ENCODE measurements around the gene PTGR3.

Gene PTGR3

GRCh38 chr18:75202696-75203365 lies 6.1 kb downstream of the PTGR3 start:
- TF ChIP-seq TCF12 (IDR thresholded peaks at IDR 0.05; ENCODE audit: low read depth) (no peak), FOXM1 (IDR thresholded peaks at IDR 0.05; ENCODE audit: borderline replicate concordance, low read depth) (no peak), ZBTB7A (IDR thresholded peaks at IDR 0.05; ENCODE audit: low read depth) (no peak), NFIC (IDR thresholded peaks at IDR 0.05) (no peak), RAD21 (IDR thresholded peaks at IDR 0.05; ENCODE audit: low read depth) (no peak)

GRCh38 chr18:75201282-75202270 lies 7.4 kb downstream of the PTGR3 start:
- TF ChIP-seq TAF1 (IDR thresholded peaks at IDR 0.05; ENCODE audit: low read depth) = no peak
- TF ChIP-seq CEBPB (IDR thresholded peaks at IDR 0.05) = no peak
- TF ChIP-seq ZBTB7A (IDR thresholded peaks at IDR 0.05; ENCODE audit: low read depth) = no peak
- TF ChIP-seq REST (IDR thresholded peaks at IDR 0.05; ENCODE audit: low read depth) = no peak
- TF ChIP-seq YY1 (IDR thresholded peaks at IDR 0.05; ENCODE audit: low read depth) = no peak
- no peak for TF ChIP-seq USF1 (IDR thresholded peaks at IDR 0.05)
- TF ChIP-seq MAX (IDR thresholded peaks at IDR 0.05) = no peak
- no peak for TF ChIP-seq FOXM1 (IDR thresholded peaks at IDR 0.05; ENCODE audit: borderline replicate concordance, low read depth)
- TF ChIP-seq TEAD4 (IDR thresholded peaks at IDR 0.05) = no peak
- TF ChIP-seq NFIC (IDR thresholded peaks at IDR 0.05) = no peak
- TF ChIP-seq CREB1 (IDR thresholded peaks at IDR 0.05; ENCODE audit: low read depth) = no peak
- TF ChIP-seq EGR1 (IDR thresholded peaks at IDR 0.05) = no peak
- TF ChIP-seq TCF12 (IDR thresholded peaks at IDR 0.05; ENCODE audit: low read depth) = no peak
- TF ChIP-seq RAD21 (IDR thresholded peaks at IDR 0.05; ENCODE audit: low read depth) = no peak
- TF ChIP-seq EP300 (IDR thresholded peaks at IDR 0.05; ENCODE audit: borderline replicate concordance) = no peak

GRCh38 chr18:75200605-75201280 lies 8.2 kb downstream of the PTGR3 start:
- TF ChIP-seq EP300 (IDR thresholded peaks at IDR 0.05; ENCODE audit: borderline replicate concordance) (no peak), TEAD4 (IDR thresholded peaks at IDR 0.05) (no peak), NFIC (IDR thresholded peaks at IDR 0.05) (no peak), USF1 (IDR thresholded peaks at IDR 0.05) (no peak), TCF12 (IDR thresholded peaks at IDR 0.05; ENCODE audit: low read depth) (no peak), CREB1 (IDR thresholded peaks at IDR 0.05; ENCODE audit: low read depth) (no peak), ZBTB7A (IDR thresholded peaks at IDR 0.05; ENCODE audit: low read depth) (no peak), YY1 (IDR thresholded peaks at IDR 0.05; ENCODE audit: low read depth) (no peak), MAX (IDR thresholded peaks at IDR 0.05) (no peak)

- TF ChIP-seq NFIC (IDR thresholded peaks at IDR 0.05) = no peak
- TF ChIP-seq EGR1 (IDR thresholded peaks at IDR 0.05) = no peak
- no peak for TF ChIP-seq EP300 (IDR thresholded peaks at IDR 0.05; ENCODE audit: borderline replicate concordance)
- TF ChIP-seq TCF12 (IDR thresholded peaks at IDR 0.05; ENCODE audit: low read depth) = no peak
- TF ChIP-seq REST (IDR thresholded peaks at IDR 0.05; ENCODE audit: low read depth) = no peak
- no peak for TF ChIP-seq YY1 (IDR thresholded peaks at IDR 0.05; ENCODE audit: low read depth)
- TF ChIP-seq CEBPB (IDR thresholded peaks at IDR 0.05) = no peak
- no peak for TF ChIP-seq TAF1 (IDR thresholded peaks at IDR 0.05; ENCODE audit: low read depth)
- TF ChIP-seq MAX (IDR thresholded peaks at IDR 0.05) = no peak
Measured at GRCh38 chr18:75200071-75200470, 8.9 kb downstream of the PTGR3 start.

- TF ChIP-seq YY1 (IDR thresholded peaks at IDR 0.05; ENCODE audit: low read depth) (no peak), EP300 (IDR thresholded peaks at IDR 0.05; ENCODE audit: borderline replicate concordance) (no peak), EGR1 (IDR thresholded peaks at IDR 0.05) (no peak), ZBTB7A (IDR thresholded peaks at IDR 0.05; ENCODE audit: low read depth) (no peak), NFIC (IDR thresholded peaks at IDR 0.05) (no peak), TEAD4 (IDR thresholded peaks at IDR 0.05) (no peak), REST (IDR thresholded peaks at IDR 0.05; ENCODE audit: low read depth) (no peak), TCF12 (IDR thresholded peaks at IDR 0.05; ENCODE audit: low read depth) (no peak), TAF1 (IDR thresholded peaks at IDR 0.05; ENCODE audit: low read depth) (no peak), USF1 (IDR thresholded peaks at IDR 0.05) (no peak), FOXM1 (IDR thresholded peaks at IDR 0.05; ENCODE audit: borderline replicate concordance, low read depth) (no peak), CREB1 (IDR thresholded peaks at IDR 0.05; ENCODE audit: low read depth) (no peak), MAX (IDR thresholded peaks at IDR 0.05) (no peak), RAD21 (IDR thresholded peaks at IDR 0.05; ENCODE audit: low read depth) (no peak)
Measured at GRCh38 chr18:75199327-75199726, 9.6 kb downstream of the PTGR3 start.
